IMR-90 (cell line): ENCODE data around the gene DOCK4. TPM values are rescaled to one million over a fixed set of nuclear protein-coding genes. Genes with fewer than 3 reads are reported as not detected.

ENCODE experiments used
- ATAC-seq: fragments of 200-7000 bp; cut with Tn5 transposase; 2 replicates; pipeline ENCODE4 v1.9.1; 2020; ENCODE audit warnings: low read depth, mild to moderate bottlenecking, moderate library complexity
- BruUV-seq: library from RNA; stranded (reverse); fragments of 400-500 nt; replicated peaks from 2 replicates; lab custom pipeline; 2021; lab: Mats Ljungman, UMichigan
- CTCF ChIA-PET: fragments of 300-600 bp; formaldehyde crosslinking; extraction: SDS; loops from one replicate; lab custom pipeline; 2021; ENCODE audit warnings: antibody characterized with exemption; lab: Yijun Ruan, JAX
- POLR2A ChIA-PET: fragments of 300-600 bp; sonication (Branson Sonifier 250); formaldehyde crosslinking; loops from one replicate; lab custom pipeline; 2022; ENCODE audit warnings: antibody characterized with exemption; ENCODE audit not compliant: unreplicated experiment; lab: Charles Lee
- DNase-seq: peaks from one replicate; pipeline ENCODE4 v3.0.0; 2013
- H2AFZ ChIP-seq: replicated peaks from 2 replicates; pipeline ENCODE3; 2013; ENCODE audit warnings: low read length, mild to moderate bottlenecking; ENCODE audit not compliant: poor library complexity
- H2AK5ac ChIP-seq: 2 replicates; pipeline ENCODE4 v1.6.1; 2013; ENCODE audit warnings: low read depth, low read length, inconsistent platforms
- H2AK9ac ChIP-seq: replicated peaks from 2 replicates; pipeline ENCODE3; 2013; ENCODE audit warnings: mild to moderate bottlenecking, low read depth, low read length, moderate library complexity; ENCODE audit not compliant: poor library complexity
- H2BK120ac ChIP-seq: 2 replicates; pipeline ENCODE4 v1.6.1; 2013; ENCODE audit warnings: low read depth, low read length, inconsistent platforms
- H2BK15ac ChIP-seq: 3 replicates; pipeline ENCODE4 v1.6.1; 2013; ENCODE audit warnings: low read depth, low read length, inconsistent platforms
- H2BK20ac ChIP-seq: 2 replicates; pipeline ENCODE4 v1.6.1; 2013; ENCODE audit warnings: low read depth, mild to moderate bottlenecking, inconsistent platforms, low read length, moderate library complexity
- H2BK5ac ChIP-seq: 2 replicates; pipeline ENCODE4 v1.6.1; 2013; ENCODE audit warnings: mild to moderate bottlenecking, low read depth, low read length, inconsistent platforms; ENCODE audit not compliant: poor library complexity, severe bottlenecking
- H3K14ac ChIP-seq: replicated peaks from 2 replicates; pipeline ENCODE4 v1.6.1; 2013; ENCODE audit warnings: low read depth, low read length, inconsistent platforms
- H3K18ac ChIP-seq: 2 replicates; pipeline ENCODE4 v1.6.1; 2013; ENCODE audit warnings: low read depth, low read length, control low read depth
- H3K23ac ChIP-seq: 2 replicates; pipeline ENCODE4 v1.6.1; 2013; ENCODE audit warnings: low read depth, low read length, inconsistent platforms
- H3K27ac ChIP-seq: 2 replicates; pipeline ENCODE4 v1.5.1; 2013; ENCODE audit warnings: mild to moderate bottlenecking, control low read depth, low read length; ENCODE audit not compliant: insufficient read depth
- H3K27me3 ChIP-seq: 2 replicates; pipeline ENCODE4 v1.6.1; 2013; ENCODE audit warnings: low read length; ENCODE audit not compliant: control insufficient read depth, insufficient read depth
- H3K36me3 ChIP-seq: 2 replicates; pipeline ENCODE4 v1.6.1; 2013; ENCODE audit warnings: low read length, mixed read lengths; ENCODE audit not compliant: control insufficient read depth, insufficient read depth
- H3K4ac ChIP-seq: 2 replicates; pipeline ENCODE4 v1.6.1; 2013; ENCODE audit warnings: low read depth, low read length, inconsistent platforms
- H3K4me1 ChIP-seq: 2 replicates; pipeline ENCODE4 v1.6.1; 2013; ENCODE audit warnings: low read length, mixed read lengths; ENCODE audit not compliant: control insufficient read depth, insufficient read depth
- H3K4me2 ChIP-seq: 2 replicates; pipeline ENCODE4 v1.6.1; 2013; ENCODE audit warnings: low read depth, mild to moderate bottlenecking, control low read depth, low read length, moderate library complexity
- H3K4me3 ChIP-seq: 2 replicates; pipeline ENCODE4 v1.5.1; 2013; ENCODE audit warnings: low read depth, mild to moderate bottlenecking, control low read depth, low read length, moderate library complexity; ENCODE audit not compliant: insufficient read depth
- H3K56ac ChIP-seq: 2 replicates; pipeline ENCODE4 v1.6.1; 2013; ENCODE audit warnings: low read length, inconsistent platforms; ENCODE audit not compliant: insufficient read depth; ENCODE audit errors: extremely low read depth
- H3K79me1 ChIP-seq, 2 experiments: 2 replicates each; pipeline ENCODE4 v1.6.1; 2013; ENCODE audit warnings: low read length in 2 of 2, inconsistent platforms in 1 of 2, low read depth in 1 of 2
- H3K9ac ChIP-seq: 2 replicates; pipeline ENCODE4 v1.6.1; 2013; ENCODE audit warnings: low read depth, low read length, control low read depth
- H3K9me1 ChIP-seq: 2 replicates; pipeline ENCODE4 v1.6.1; 2013; ENCODE audit warnings: low read length, inconsistent platforms; ENCODE audit not compliant: insufficient read depth
- H3K9me3 ChIP-seq: 2 replicates; pipeline ENCODE4 v1.6.1; 2013; ENCODE audit warnings: low read length; ENCODE audit not compliant: control insufficient read depth, insufficient read depth
- H4K20me1 ChIP-seq: 2 replicates; pipeline ENCODE4 v1.6.1; 2013; ENCODE audit warnings: low read length, inconsistent platforms; ENCODE audit not compliant: insufficient read depth
- H4K5ac ChIP-seq: 2 replicates; pipeline ENCODE4 v1.6.1; 2013; ENCODE audit warnings: mild to moderate bottlenecking, low read depth, low read length, control low read depth
- H4K8ac ChIP-seq, 2 experiments: 2 replicates each; pipeline ENCODE4 v1.6.1; 2013; ENCODE audit warnings: low read depth in 2 of 2, low read length in 2 of 2, control low read depth in 1 of 2, inconsistent platforms in 1 of 2
- H4K91ac ChIP-seq: 2 replicates; pipeline ENCODE4 v1.6.1; 2013; ENCODE audit warnings: low read depth, low read length, inconsistent platforms; ENCODE audit not compliant: insufficient read depth
- CEBPB ChIP-seq: IDR thresholded peaks from 2 replicates; pipeline ENCODE4 v1.6.1; 2012; ENCODE audit warnings: low read depth, low read length, improper control_type of control experiment
- CHD1 ChIP-seq: IDR thresholded peaks from 2 replicates; pipeline ENCODE4 v1.6.1; 2012; ENCODE audit warnings: low read depth, low read length, improper control_type of control experiment
- ELK1 ChIP-seq: fragments of 150-350 bp; IDR thresholded peaks from 2 replicates; pipeline ENCODE4 v1.6.1; 2016; ENCODE audit warnings: low read depth, mild to moderate bottlenecking, low read length, moderate library complexity, borderline replicate concordance
- MAFK ChIP-seq: IDR thresholded peaks from 2 replicates; pipeline ENCODE4 v1.6.1; 2012; ENCODE audit warnings: low read depth, low read length, improper control_type of control experiment
- NFE2L2 ChIP-seq: fragments of 150-350 bp; IDR thresholded peaks from 2 replicates; pipeline ENCODE4 v1.6.1; 2016; ENCODE audit warnings: low read depth, mild to moderate bottlenecking, low read length
- POLR2A ChIP-seq: IDR thresholded peaks from 2 replicates; pipeline ENCODE4 v1.6.1; 2012; ENCODE audit warnings: mild to moderate bottlenecking, low read depth, low read length
- RAD21 ChIP-seq: IDR thresholded peaks from 2 replicates; pipeline ENCODE4 v1.6.1; 2012; ENCODE audit warnings: low read length, improper control_type of control experiment
- RCOR1 ChIP-seq: IDR thresholded peaks from 2 replicates; pipeline ENCODE4 v1.6.1; 2012; ENCODE audit warnings: mild to moderate bottlenecking, low read length, improper control_type of control experiment; ENCODE audit not compliant: insufficient replicate concordance
- RFX5 ChIP-seq: IDR thresholded peaks from 2 replicates; pipeline ENCODE4 v1.8.0; 2012; ENCODE audit warnings: low read depth, mild to moderate bottlenecking, low read length, moderate library complexity
- SMC3 ChIP-seq: fragments of 150-350 bp; IDR thresholded peaks from 2 replicates; pipeline ENCODE4 v1.6.1; 2016; ENCODE audit warnings: low read depth, mild to moderate bottlenecking, antibody characterized with exemption, low read length, moderate library complexity
- WGBS, 2 experiments: methylation state at CpG; one replicate each; pipeline versions ENCODE4 v1.1.5 to v1.1.7; 2013; ENCODE audit warnings: missing lambda C conversion rate in 2 of 2; ENCODE audit not compliant: insufficient read length in 1 of 2; ENCODE audit errors: extremely low coverage in 2 of 2; 5-methylcytosine and 5-hydroxymethylcytosine counted together
- dilution Hi-C: fragments of 300-500 bp; cut with HindIII; formaldehyde crosslinking; loops from one replicate; pipeline ENCODE4 v1.14.3; 2018; ENCODE audit warnings: low sequenced_read_pairs; ENCODE audit not compliant: unreplicated experiment
- in situ Hi-C: fragments of 300-500 bp; cut with MboI; formaldehyde crosslinking; loops from 3 replicates; pipeline ENCODE4 v1.14.3; 2019; ENCODE audit warnings: low sequenced_read_pairs, inconsistent platforms, mixed read lengths
- intact Hi-C: fragments of 100-400 bp; cut with micrococcal nuclease; formaldehyde crosslinking; loops from 2 replicates; pipeline ENCODE4 v1.10.0; 2022
- polyA plus RNA-seq, 3 experiments: library from polyadenylated mRNA; depleted of rRNA; stranded (reverse); fragments of >200 nt; gene quantifications; 2 replicates each; pipeline ENCODE4 v1.2.3, GENCODE V29; 2012; ENCODE audit warnings: low replicate concordance in 1 of 3
- total RNA-seq: library from RNA; depleted of rRNA; stranded (reverse); fragments of >200 nt; gene quantifications from 2 replicates; pipeline ENCODE4 v1.2.3, GENCODE V29; 2012

The DOCK4 gene
- total and polyA plus RNA-seq, 2 of the 4 experiments (the other 2 are of a cell fraction) = 4.4 to 12.2 TPM

GRCh38 chr7:112110175-112110574 is 96.0 kb downstream of the DOCK4 start:
- H3K4me1 ChIP-seq = no peaks in the 10 kb centered on the region
- no peak overlapping the region for H4K91ac ChIP-seq
- H3K27ac ChIP-seq = no peak overlapping the region
- no peak overlapping the region for H3K4ac ChIP-seq
- no peak overlapping the region for H4K8ac ChIP-seq
- POLR2A ChIA-PET = no interaction called here
- CTCF ChIA-PET = no interaction called here
- H2BK5ac ChIP-seq = no peak overlapping the region
- H4K5ac ChIP-seq = no peak overlapping the region
- H3K56ac ChIP-seq = no peak overlapping the region
- no peak overlapping the region for H3K4me2 ChIP-seq
- H2BK20ac ChIP-seq = no peak overlapping the region
- H2BK15ac ChIP-seq = no peak overlapping the region
- BruUV-seq = no TSS peak
- H3K9ac ChIP-seq = no peak overlapping the region
- no peaks in the 10 kb centered on the region for H3K27me3 ChIP-seq
- intact Hi-C loops (no loop called here), dilution Hi-C loops (no loop called here), in situ Hi-C loops (no loop called here)
- H3K18ac ChIP-seq = no peak overlapping the region
- H4K20me1 ChIP-seq = no peaks in the 10 kb centered on the region
- H3K36me3 ChIP-seq = no peaks in the 10 kb centered on the region
- peaks cover 3% of the 10 kb centered on the region; the same call in 1 of the 2 replicates for H3K9me1 ChIP-seq
- no peak overlapping the region for H3K23ac ChIP-seq
- ATAC-seq = no peak
- no peak overlapping the region for H2AK9ac ChIP-seq
- DNase-seq = no peak
- TF ChIP-seq RAD21 (no peak), CHD1 (no peak), ELK1 (no peak), SMC3 (no peak), NFE2L2 (no peak), MAFK (no peak), CEBPB (no peak), RFX5 (no peak), RCOR1 (no peak), POLR2A (no peak)
- no peaks in the 10 kb centered on the region for H3K9me3 ChIP-seq
- peak overlapping the region; percentile 23 for H2AFZ ChIP-seq
- WGBS, 2 experiments = 100% methylated on average over 1 of the region's 2 CpGs; no CpG with 5 or more reads in 1 of the 2 experiments
- no peak overlapping the region for H3K4me3 ChIP-seq
- H3K79me1 ChIP-seq = peaks cover 9 to 22% of the 10 kb centered on the region in 2 experiments; a peak in 3 of 4 replicates
- no peak overlapping the region for H3K14ac ChIP-seq
- H2AK5ac ChIP-seq = no peak overlapping the region
- H2BK120ac ChIP-seq = no peak overlapping the region
